NCI-H2227 treated with DMSO at 0.1 percent for 48 hours (cell line): Measurements from ENCODE around the gene LRRC4.

Source experiments
- DNase-seq: peaks from one replicate; lab custom pipeline; 2025; lab: John Stamatoyannopoulos, UW

Gene LRRC4

GRCh38 chr7:128029405-128029995 lies 1.7 kb downstream of the LRRC4 start:
- DNase-seq: no peak

- no peak for DNase-seq
These were observed 3.7 kb downstream of the LRRC4 start for GRCh38 chr7:128027485-128027980.

- DNase-seq: no peak
These were observed 4.7 kb downstream of the LRRC4 start for GRCh38 chr7:128026551-128026950.

GRCh38 chr7:128025819-128026218 lies 5.4 kb downstream of the LRRC4 start:
- no peak for DNase-seq

GRCh38 chr7:128025380-128025779 lies 5.9 kb downstream of the LRRC4 start:
- no peak for DNase-seq

- DNase-seq: no peak
These were observed 7.1 kb downstream of the LRRC4 start for GRCh38 chr7:128024151-128024550.

- no peak for DNase-seq
These were observed 8.4 kb downstream of the LRRC4 start for GRCh38 chr7:128022631-128023532.

- no peak for DNase-seq
These were observed 9.9 kb downstream of the LRRC4 start for GRCh38 chr7:128021366-128021765.

- no peak for DNase-seq
These were observed 11.1 kb downstream of the LRRC4 start for GRCh38 chr7:128020159-128020558.

- DNase-seq: no peak
These were observed 11.9 kb downstream of the LRRC4 start for GRCh38 chr7:128019288-128019687.

- peak; percentile 41 for DNase-seq
These were observed 13.1 kb downstream of the LRRC4 start for GRCh38 chr7:128017862-128018845.

GRCh38 chr7:128017460-128017859 lies 13.8 kb downstream of the LRRC4 start:
- no peak for DNase-seq

- no peak for DNase-seq
These were observed 16.4 kb downstream of the LRRC4 start for GRCh38 chr7:128014811-128015210.

- no peak for DNase-seq
These were observed 20.0 kb downstream of the LRRC4 start for GRCh38 chr7:128011131-128011661.

- DNase-seq: no peak
These were observed 20.7 kb downstream of the LRRC4 start for GRCh38 chr7:128010391-128011127.

GRCh38 chr7:128008744-128009143 lies 22.5 kb downstream of the LRRC4 start:
- no peak for DNase-seq

GRCh38 chr7:128008141-128008540 lies 23.1 kb downstream of the LRRC4 start:
- DNase-seq: no peak

- no peak for DNase-seq
These were observed 23.9 kb downstream of the LRRC4 start for GRCh38 chr7:128007303-128007680.

- no peak for DNase-seq
These were observed 24.5 kb downstream of the LRRC4 start for GRCh38 chr7:128006550-128007302.

- no peak for DNase-seq
These were observed 25.5 kb downstream of the LRRC4 start for GRCh38 chr7:128005759-128006159.
